Activated B cell treated with CpG ODN at 0.5 μM for 24 hours (primary cell): ENCODE data around the gene AVL9. TPM values are rescaled to one million over a fixed set of nuclear protein-coding genes. Genes with fewer than 3 reads are reported as not detected.
"Not testable (repeated sequence)": the region's sequence is repeated elsewhere in the genome, so short reads cannot be mapped to it uniquely, and the experiment has no call there.

ENCODE experiments used
- ATAC-seq: fragments of 200-7000 bp; cut with Tn5 transposase; one replicate; pipeline ENCODE4 v1.10.0; 2021; ENCODE audit warnings: low read depth, mild to moderate bottlenecking, moderate library complexity
- CTCF ChIA-PET: fragments of 350-600 bp; sonication (Branson Sonifier 250); formaldehyde crosslinking; loops from one replicate; lab custom pipeline; 2021; ENCODE audit warnings: antibody characterized with exemption; lab: Charles Lee
- POLR2A ChIA-PET: fragments of 350-600 bp; sonication (Branson Sonifier 250); formaldehyde crosslinking; loops from one replicate; lab custom pipeline; 2021; ENCODE audit warnings: antibody characterized with exemption; lab: Charles Lee
- DNase-seq: peaks from one replicate; pipeline ENCODE4 v3.0.0; 2022
- H3K27ac Mint-ChIP-seq: one replicate; pipeline ENCODE4 v1.8.0; 2020; ENCODE audit warnings: mixed read lengths
- H3K27me3 Mint-ChIP-seq: one replicate; pipeline ENCODE4 v1.8.0; 2021; ENCODE audit warnings: mixed read lengths
- H3K36me3 Mint-ChIP-seq: one replicate; pipeline ENCODE4 v1.8.0; 2021; ENCODE audit warnings: low read depth, mixed read lengths
- H3K4me1 Mint-ChIP-seq: one replicate; pipeline ENCODE4 v1.8.0; 2021; ENCODE audit warnings: mixed read lengths
- H3K4me3 Mint-ChIP-seq: one replicate; pipeline ENCODE4 v1.8.0; 2020; ENCODE audit warnings: mild to moderate bottlenecking, mixed read lengths
- H3K9me3 Mint-ChIP-seq: one replicate; pipeline ENCODE4 v1.8.0; 2020; ENCODE audit warnings: mixed read lengths
- intact Hi-C: fragments of 100-400 bp; cut with micrococcal nuclease; formaldehyde crosslinking; loops from one replicate; pipeline ENCODE4 v1.15.1; 2024
- total RNA-seq: library from RNA; stranded (reverse); gene quantifications from 2 replicates; pipeline ENCODE4 v1.2.3, GENCODE V29; 2022

The AVL9 gene
- total RNA-seq, 1 donor from 2014 or later = 52.5 TPM

DNA sequence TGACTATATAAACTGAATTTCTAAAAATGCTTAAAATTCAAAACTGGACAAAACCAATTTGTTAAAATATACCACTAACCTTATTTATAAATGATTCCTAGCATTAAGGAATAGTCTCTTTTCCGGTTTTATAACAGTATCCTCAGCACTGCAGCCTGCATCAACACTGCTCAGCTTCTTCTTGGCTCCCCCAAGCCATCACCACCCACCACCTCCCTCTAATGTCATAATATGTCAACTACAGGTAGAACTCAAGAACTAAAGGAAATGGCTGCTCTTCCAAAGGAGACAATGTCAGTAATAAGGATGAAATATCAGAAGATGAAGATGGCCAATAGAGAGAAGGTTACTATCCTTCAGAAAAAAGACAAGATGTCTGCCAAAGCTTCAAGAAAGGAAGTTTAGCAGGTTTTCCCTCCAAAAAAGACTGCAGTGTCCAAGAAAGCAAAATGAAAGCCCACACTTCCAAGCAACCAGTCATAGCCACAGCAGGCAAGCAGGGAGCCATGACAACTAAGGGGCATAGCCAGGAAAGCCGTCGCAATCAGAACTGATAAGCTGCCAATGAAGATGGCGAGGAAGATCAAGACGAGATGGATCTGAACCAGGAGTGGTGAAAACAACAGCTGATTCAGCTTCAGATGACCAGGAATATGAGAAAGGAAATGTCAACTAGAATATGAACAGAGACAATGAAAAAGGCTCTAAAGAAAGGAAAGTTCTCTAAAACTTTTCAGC lies 141.6 kb downstream of the AVL9 start:
- not testable (repeated sequence) for ATAC-seq, DNase-seq

DNA sequence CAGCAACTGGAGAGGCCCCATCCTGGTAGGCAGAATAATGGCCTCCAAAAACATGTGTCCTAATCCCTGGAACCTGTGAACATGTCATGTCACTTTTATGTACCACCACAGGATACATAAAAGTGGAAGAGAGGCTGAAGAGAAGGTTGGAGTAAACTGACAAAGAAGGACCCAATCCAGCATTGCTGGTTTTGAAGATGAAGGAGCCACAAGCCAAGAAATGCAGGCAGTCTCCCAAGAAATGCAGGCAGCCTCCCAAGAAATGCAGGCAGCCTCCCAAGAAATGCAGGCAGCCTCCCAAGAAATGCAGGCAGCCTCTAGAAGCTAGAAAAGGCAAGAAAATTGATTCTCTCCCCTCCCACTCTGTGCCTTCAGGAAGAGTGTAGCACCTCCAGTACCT lies 142.3 kb downstream of the AVL9 start:
- H3K27ac Mint-ChIP-seq, CTCF ChIA-PET: not testable (repeated sequence)

More for the DNA sequence above, 141.6 kb downstream of the AVL9 start:
- CTCF ChIA-PET, H3K4me3 Mint-ChIP-seq, H3K9me3 Mint-ChIP-seq, intact Hi-C loops, H3K36me3 Mint-ChIP-seq, H3K27ac Mint-ChIP-seq, H3K27me3 Mint-ChIP-seq, POLR2A ChIA-PET: not testable (repeated sequence)
- peaks cover 36% of the 10 kb centered on the region for H3K4me1 Mint-ChIP-seq

More for the DNA sequence above, 142.3 kb downstream of the AVL9 start:
- ATAC-seq, H3K27me3 Mint-ChIP-seq, H3K36me3 Mint-ChIP-seq, DNase-seq, POLR2A ChIA-PET, H3K4me3 Mint-ChIP-seq, H3K9me3 Mint-ChIP-seq: not testable (repeated sequence)
- peaks cover 36% of the 10 kb centered on the region for H3K4me1 Mint-ChIP-seq
- intact Hi-C loops = loop anchor here (2.0 kb wide), 1 partner anchor 143 kb away; the partner anchor contains the start of gene AVL9

Other genes with a start within 250 kb of the AVL9 start
- 47.1 and 53.3 TPM in 2 replicates for gene LSM5, start 5.1 kb upstream of the AVL9 start, total RNA-seq